T1000 (cell line): Measurements from ENCODE around the gene SCARB1.

Experiments used
- DNase-seq: peaks from one replicate; lab custom pipeline; 2025; ENCODE audit warnings: mixed read lengths; lab: John Stamatoyannopoulos, UW

SCARB1 gene

GRCh38 chr12:124774462-124775167, 89.0 kb downstream of the SCARB1 start:
- peak; percentile 55 for DNase-seq

DNA sequence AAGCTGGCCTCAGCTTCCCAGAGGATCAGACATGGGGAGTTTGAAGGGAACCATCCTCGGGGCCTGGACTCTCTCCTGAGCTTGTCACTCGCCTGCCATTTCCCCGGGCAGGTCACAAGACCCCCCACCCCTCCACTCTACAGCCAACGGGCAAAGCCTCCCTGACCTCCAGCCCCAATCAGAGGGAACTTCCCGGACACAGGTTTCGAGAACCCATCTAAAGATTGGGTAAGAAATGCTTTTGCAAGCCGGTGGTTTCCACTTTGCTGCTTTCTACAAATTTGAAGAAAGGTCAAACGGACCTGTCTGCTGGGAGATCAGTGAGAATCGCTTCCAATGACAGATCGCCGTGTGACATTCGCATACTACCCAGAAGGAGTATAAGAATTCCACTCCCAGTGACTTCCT, 89.6 kb downstream of the SCARB1 start:
- DNase-seq = no peak

GRCh38 chr12:124772289-124773170, 91.1 kb downstream of the SCARB1 start:
- no peak for DNase-seq

GRCh38 chr12:124771462-124772288, 92.0 kb downstream of the SCARB1 start:
- peak; percentile 69 for DNase-seq

- DNase-seq = no peak
Measured at GRCh38 chr12:124770728-124771127, 92.9 kb downstream of the SCARB1 start.

GRCh38 chr12:124769881-124770512, 93.7 kb downstream of the SCARB1 start:
- no peak for DNase-seq

GRCh38 chr12:124769163-124769530, 94.5 kb downstream of the SCARB1 start:
- no peak for DNase-seq

- no peak for DNase-seq
Measured at GRCh38 chr12:124768452-124769162, 95.1 kb downstream of the SCARB1 start.

GRCh38 chr12:124767066-124767821, 96.4 kb downstream of the SCARB1 start:
- peak; percentile 69 for DNase-seq

DNA sequence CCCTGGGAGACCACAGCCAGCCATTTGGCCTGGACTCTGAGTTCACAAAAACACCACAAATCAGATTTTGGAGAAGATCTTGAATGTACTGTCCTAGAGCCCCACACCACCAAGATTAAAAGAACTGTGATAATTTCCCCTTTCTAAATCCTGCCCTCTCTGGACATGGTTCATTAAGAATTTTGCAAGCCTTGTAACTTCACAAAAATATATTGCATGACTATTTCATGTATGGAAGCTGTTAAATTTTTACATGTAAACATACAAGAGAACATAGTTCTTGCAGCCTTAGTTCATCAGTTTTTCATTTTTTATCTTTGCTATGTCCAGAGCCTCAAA, 97.0 kb downstream of the SCARB1 start:
- DNase-seq = no peak

DNA sequence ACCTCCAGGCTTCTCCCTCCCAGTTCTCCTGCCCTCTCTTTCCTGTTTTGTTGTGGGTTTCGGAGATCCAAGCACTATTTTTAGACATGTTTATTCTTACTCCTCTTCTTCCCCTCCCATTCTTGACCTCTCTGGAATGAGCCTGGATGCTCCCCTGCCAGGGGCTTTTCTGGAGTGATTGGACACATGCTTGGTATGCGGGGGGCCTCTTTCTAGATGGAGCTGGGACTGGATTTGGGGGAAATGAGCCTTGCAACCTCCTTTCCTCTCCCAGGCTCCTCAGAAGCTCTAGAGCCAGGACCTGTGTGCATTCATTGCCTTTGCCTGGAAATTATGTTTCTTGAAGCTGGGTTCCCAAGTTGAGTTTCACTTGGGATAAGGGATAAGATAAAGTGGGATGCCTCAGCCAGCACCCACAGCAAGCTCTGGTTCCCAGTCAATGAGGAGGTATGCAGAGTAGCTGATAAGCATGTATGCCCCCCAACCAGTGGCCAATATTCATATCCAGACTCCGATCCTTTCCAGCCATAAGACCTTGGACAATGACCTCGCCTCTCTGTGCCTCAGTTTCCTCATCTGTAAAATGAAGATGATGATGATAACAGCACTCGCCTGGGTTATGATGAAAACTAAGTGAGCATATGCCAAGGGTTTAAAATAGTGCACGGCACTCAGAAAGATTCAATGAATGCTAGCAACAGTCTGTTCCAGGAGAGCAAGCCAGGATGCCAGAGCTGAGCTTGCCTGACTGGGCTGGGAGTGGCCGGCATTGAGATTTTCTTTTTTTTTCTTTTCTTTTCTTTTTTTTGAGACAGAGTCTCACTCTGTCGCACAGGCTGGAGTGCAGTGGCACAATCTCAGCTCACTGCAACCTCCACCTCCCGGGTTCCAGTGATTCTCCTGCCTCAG, 97.8 kb downstream of the SCARB1 start:
- no peak for DNase-seq

GRCh38 chr12:124764870-124765580, 98.6 kb downstream of the SCARB1 start:
- peak; percentile 24 for DNase-seq

GRCh38 chr12:124764451-124764850, 99.2 kb downstream of the SCARB1 start:
- DNase-seq = no peak

GRCh38 chr12:124763594-124763979, 100.1 kb downstream of the SCARB1 start:
- DNase-seq = no peak

GRCh38 chr12:124762791-124763593, 100.7 kb downstream of the SCARB1 start:
- no peak for DNase-seq

DNA sequence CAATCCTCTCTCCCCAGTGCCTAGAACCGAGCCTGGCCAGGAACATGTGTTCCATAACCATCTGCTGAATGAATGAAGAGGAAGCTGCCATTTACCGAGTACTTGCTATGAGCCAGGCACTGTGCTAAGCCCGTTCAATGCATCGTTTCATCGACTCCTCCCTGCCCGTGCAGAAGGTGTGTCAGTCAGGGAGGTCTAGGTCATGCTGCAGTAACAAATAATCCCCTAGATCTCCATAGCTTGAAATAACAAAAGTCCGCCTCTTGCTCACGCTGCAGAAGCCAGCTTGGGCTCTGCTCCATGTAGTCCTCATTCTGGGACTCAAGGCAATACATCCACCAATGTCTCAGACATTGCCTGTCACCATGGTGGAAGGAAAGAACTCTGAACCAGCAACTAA, 101.3 kb downstream of the SCARB1 start:
- no peak for DNase-seq

- DNase-seq = no peak
Measured at GRCh38 chr12:124761871-124762270, 101.8 kb downstream of the SCARB1 start.

GRCh38 chr12:124761056-124761455, 102.6 kb downstream of the SCARB1 start:
- DNase-seq = no peak
